Measurements from ENCODE around the gene PTHLH.

GRCh38 chr12:27974735-27975221 lies 2.2 kb upstream of the PTHLH start:
- TF ChIP-seq CTCF (optimal IDR thresholded peaks at IDR 0.05 in 1 of 3, IDR thresholded peaks at IDR 0.05 in 1 of 3, conservative IDR thresholded peaks at IDR 0.05 in 1 of 3; ENCODE audit: extremely low read depth in 1 of 3, insufficient read depth in 2 of 3, low read length in 3 of 3) (no peak), EZH2 (IDR thresholded peaks at IDR 0.05; ENCODE audit: low read length) (no peak)
